Right lobe of liver (tissue), 6 donors: ENCODE data around the gene ZNF385B. TPM values are rescaled to one million over a fixed set of nuclear protein-coding genes. Genes with fewer than 3 reads are reported as not detected.
A peak's percentile ranks its signal among the peaks of the same experiment; 100 is the strongest.

Source experiments
- ATAC-seq, 4 donors: fragments of 200-7000 bp; cut with Tn5 transposase; one replicate each; pipeline ENCODE4 v1.9.1; 2020; ENCODE audit warnings: mild to moderate bottlenecking in 4 of 4, moderate library complexity in 4 of 4
- DNase-seq, 3 donors: peaks; one replicate each; pipeline ENCODE4 v3.0.0-alpha.2; 2020
- H3K27ac ChIP-seq, 3 donors: fragments of 200-600 bp; one replicate each; pipeline ENCODE4 v1.8.0; 2022
- H3K27me3 ChIP-seq, 2 donors: fragments of 200-600 bp; one replicate each; pipeline ENCODE4 v1.8.0; 2022
- H3K36me3 ChIP-seq, 4 donors: fragments of 200-600 bp; sonication (generic) in 1 of 4; one replicate each; pipeline versions ENCODE4 v1.5.1 to v1.8.0; 2017 to 2022; ENCODE audit warnings: control low read depth in 1 of 4
- H3K4me1 ChIP-seq, 4 donors: fragments of 200-600 bp; sonication (generic) in 1 of 4; one replicate each; pipeline versions ENCODE4 v1.5.1 to v1.8.0; 2017 to 2022; ENCODE audit warnings: control low read depth in 1 of 4
- H3K4me3 ChIP-seq, 3 donors: fragments of 200-600 bp; one replicate each; pipeline ENCODE4 v1.8.0; 2022
- H3K9me3 ChIP-seq, 4 donors: fragments of 200-600 bp; sonication (generic) in 1 of 4; one replicate each; pipeline versions ENCODE4 v1.5.1 to v1.8.0; 2017 to 2022; ENCODE audit warnings: control low read depth in 1 of 4
- CTCF ChIP-seq, 4 donors: fragments of 200-600 bp in 3 of 4; fragments of 450-650 bp in 1 of 4; IDR thresholded peaks; one replicate each; pipeline versions ENCODE4 v1.5.1 to v1.8.0; 2016 to 2022; ENCODE audit warnings: antibody characterized with exemption in 4 of 4, mild to moderate bottlenecking in 2 of 4
- POLR2A ChIP-seq: fragments of 450-650 bp; IDR thresholded peaks from one replicate; pipeline ENCODE4 v1.6.1; 2017; ENCODE audit warnings: antibody characterized with exemption, mild to moderate bottlenecking
- WGBS: methylation state at CpG from one replicate; pipeline ENCODE4 v1.1.6; 2018; ENCODE audit warnings: low coverage, low lambda C conversion rate; ENCODE audit not compliant: insufficient coverage; ENCODE audit errors: missing lambda C conversion rate; 5-methylcytosine and 5-hydroxymethylcytosine counted together
- intact Hi-C, 2 donors: fragments of 100-400 bp; cut with DNase I; formaldehyde crosslinking; loops; one replicate each; pipeline versions ENCODE4 v1.11.2 to v1.14.1; 2022
- total RNA-seq, 6 experiments: library from RNA; depleted of rRNA in 2 of 6; stranded (reverse); fragments of >200 nt in 2 of 6; fragmentation: NEBNext Ultra II Directional in 3 of 6; extraction: Animal tissue kit (Norgen Biotek cat#: 25700) in 3 of 6; gene quantifications; one replicate each; pipeline versions ENCODE4 v1.1.0 to v1.2.4, GENCODE V29; 2016 to 2023
- donor health status: DM: no; HTN: yes; CAD: no.
- donor health status: DM: no; HTN: no; CAD: no.
- donor health status: DM: no; HTN: no; CAD: no.
- donor health status: DM: no; HTN: yes; CAD: no.
- donor health status: DM: no; HTN: yes; CAD: no.

Gene ZNF385B
- total RNA-seq, 6 experiments from 2014 or later: 3.9 to 15.7 (median 5.9) TPM

DNA sequence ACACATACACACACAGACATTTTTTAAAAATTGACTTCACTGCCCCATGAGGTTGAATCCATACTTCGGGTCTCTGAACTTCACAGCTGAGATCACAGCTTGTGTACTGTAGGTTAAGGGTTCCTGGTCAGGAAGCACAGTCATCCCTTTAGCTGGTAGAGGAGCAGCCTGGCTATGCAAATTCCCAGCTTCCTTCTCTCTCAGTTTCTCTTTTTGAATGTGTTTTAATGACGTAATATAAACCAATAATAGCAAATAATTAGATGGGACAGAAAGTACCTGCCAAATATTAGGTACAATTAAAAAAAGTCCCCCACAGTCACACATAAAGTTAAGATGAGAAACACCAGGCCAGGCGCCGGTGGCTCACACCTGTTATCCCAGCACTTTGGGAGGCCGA lies 178.7 kb downstream of the ZNF385B start:
- Histone ChIP-seq H3K4me3 (no peak overlapping the region), H3K27me3 (no peaks in the 10 kb centered on the region), H3K9me3 (no peaks in the 10 kb centered on the region), H3K27ac (no peak overlapping the region), H3K36me3 (no peaks in the 10 kb centered on the region), H3K4me1 (no peaks in the 10 kb centered on the region)
- intact Hi-C loops: no loop called here
- ATAC-seq (no peak), DNase-seq (no peak)
- WGBS: 74% methylated on average over 5 of the region's 5 CpGs
- no peak for TF ChIP-seq CTCF (IDR thresholded peaks at IDR 0.05)
- TF ChIP-seq POLR2A: no peak

GRCh38 chr2:179677746-179678505 lies 183.5 kb downstream of the ZNF385B start:
- TF ChIP-seq CTCF (IDR thresholded peaks at IDR 0.05) (no peak), POLR2A (no peak)
- 49% methylated on average over 2 of the region's 2 CpGs for WGBS
- Histone ChIP-seq H3K4me3 (no peak overlapping the region), H3K36me3 (no peaks in the 10 kb centered on the region), H3K4me1 (peaks cover 0 to 5% (median 0%) of the 10 kb centered on the region in 4 donors), H3K27ac (no peak overlapping the region), H3K27me3 (no peaks in the 10 kb centered on the region), H3K9me3 (no peaks in the 10 kb centered on the region)
- intact Hi-C loops: no loop called here
- no peak for DNase-seq
- ATAC-seq: peak in 1 of 4 donors; percentile 38

DNA sequence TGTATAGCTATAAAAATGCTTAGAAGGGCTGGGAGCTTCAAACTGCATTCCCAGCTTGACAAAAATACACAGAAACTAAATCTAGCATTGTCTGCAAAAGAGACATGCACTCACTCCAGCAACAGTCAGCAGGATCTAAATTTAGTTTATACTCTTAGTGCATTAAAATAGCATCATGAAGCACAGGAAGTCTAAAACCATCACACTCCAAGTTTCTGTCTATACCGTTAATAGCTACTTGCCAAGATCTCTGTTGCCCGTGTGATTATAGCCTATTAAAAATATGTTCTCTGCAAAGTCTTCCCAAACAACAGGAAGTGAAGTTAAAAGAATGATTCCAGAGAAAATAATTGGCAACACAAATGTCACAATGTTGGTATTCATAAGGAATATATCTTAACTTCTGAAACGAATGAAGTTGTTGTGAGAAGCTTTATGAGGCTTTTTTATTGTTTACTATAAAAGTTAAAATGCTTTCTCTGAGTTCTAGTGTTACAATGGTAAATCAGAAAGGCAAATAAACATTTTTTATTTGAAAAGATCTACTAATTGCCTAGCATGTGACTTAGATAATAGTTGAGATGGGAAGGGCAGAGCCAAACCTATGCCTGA lies 184.2 kb downstream of the ZNF385B start:
- no peak overlapping the region for H3K27ac ChIP-seq
- WGBS: 31% methylated on average over 3 of the region's 3 CpGs
- H3K36me3 ChIP-seq: no peaks in the 10 kb centered on the region
- H3K4me1 ChIP-seq: peaks cover 0 to 5% (median 0%) of the 10 kb centered on the region in 4 donors
- intact Hi-C loops: no loop called here
- no peak for TF ChIP-seq CTCF (IDR thresholded peaks at IDR 0.05)
- no peak for TF ChIP-seq POLR2A
- DNase-seq (no peak), ATAC-seq (peak in 3 of 4 donors; percentile 41 to 53 (median 46))
- no peak overlapping the region for H3K4me3 ChIP-seq
- no peaks in the 10 kb centered on the region for H3K9me3 ChIP-seq
- H3K27me3 ChIP-seq: no peaks in the 10 kb centered on the region

DNA sequence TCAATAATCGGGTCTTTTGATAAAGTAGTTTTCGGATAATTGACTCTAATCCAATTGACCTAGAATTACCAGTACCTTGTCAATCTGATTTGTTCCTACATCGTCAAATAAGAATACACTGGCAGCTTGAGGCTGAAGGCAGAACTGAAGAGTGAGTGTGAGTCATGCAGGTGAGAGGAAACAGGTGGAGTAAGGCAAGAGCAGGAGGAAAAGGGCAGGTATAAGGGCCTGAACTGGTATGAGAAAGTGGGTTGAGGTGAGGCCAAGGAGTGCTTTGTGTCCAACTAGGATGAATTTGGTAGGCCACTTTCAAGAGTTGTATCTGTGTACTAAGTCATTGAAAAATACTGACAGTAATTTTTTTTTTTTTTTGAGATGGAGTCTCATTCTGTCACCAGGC lies 186.0 kb downstream of the ZNF385B start:
- TF ChIP-seq CTCF (IDR thresholded peaks at IDR 0.05) (no peak), POLR2A (no peak)
- DNase-seq: no peak
- intact Hi-C loops: no loop called here
- WGBS: 28% methylated on average over 3 of the region's 3 CpGs
- Histone ChIP-seq H3K27ac (no peak overlapping the region), H3K4me1 (peaks cover 0 to 5% (median 0%) of the 10 kb centered on the region in 4 donors), H3K4me3 (no peak overlapping the region), H3K27me3 (no peaks in the 10 kb centered on the region), H3K9me3 (no peaks in the 10 kb centered on the region), H3K36me3 (no peaks in the 10 kb centered on the region)
- no peak for ATAC-seq
